ENCODE measurements around the gene MPZL1. TPM values are rescaled to one million over a fixed set of nuclear protein-coding genes. Genes with fewer than 3 reads are reported as not detected.

MPZL1 gene
- total RNA-seq, 2 donors from 2014 or later: 112 to 144 TPM

GRCh38 chr1:167746013-167746672 is 24.4 kb downstream of the MPZL1 start:
- intact Hi-C loops (cut with DNase I): no loop called here
- Histone ChIP-seq H3K27me3 (no peaks in the 10 kb centered on the region), H3K27ac (no peak overlapping the region), H3K9me3 (no peaks in the 10 kb centered on the region), H3K36me3 (no peaks in the 10 kb centered on the region), H3K4me3 (no peak overlapping the region), H3K4me1 (no peaks in the 10 kb centered on the region), H3K9ac (ENCODE audit: low read depth in 2 of 2, low read length in 2 of 2) (no peak overlapping the region)
- no peak for TF ChIP-seq CTCF (IDR thresholded peaks at IDR 0.05)
- DNase-seq: no peak

- Histone ChIP-seq H3K9ac (ENCODE audit: low read depth in 2 of 2, low read length in 2 of 2) (no peak overlapping the region), H3K36me3 (no peaks in the 10 kb centered on the region), H3K9me3 (no peaks in the 10 kb centered on the region), H3K27me3 (no peaks in the 10 kb centered on the region), H3K27ac (no peak overlapping the region), H3K4me1 (no peaks in the 10 kb centered on the region), H3K4me3 (no peak overlapping the region)
- intact Hi-C loops (cut with DNase I): no loop called here
- no peak for DNase-seq
- no peak for TF ChIP-seq CTCF (IDR thresholded peaks at IDR 0.05)
Observed at GRCh38 chr1:167746988-167747655, 25.3 kb downstream of the MPZL1 start.

GRCh38 chr1:167747988-167748387 is 26.2 kb downstream of the MPZL1 start:
- intact Hi-C loops (cut with DNase I): no loop called here
- no peaks in the 10 kb centered on the region for H3K9me3 ChIP-seq
- DNase-seq: no peak
- no peak for TF ChIP-seq CTCF (IDR thresholded peaks at IDR 0.05)
- H3K9ac ChIP-seq (ENCODE audit: low read depth in 2 of 2, low read length in 2 of 2): no peak overlapping the region
- no peaks in the 10 kb centered on the region for H3K27me3 ChIP-seq
- H3K27ac ChIP-seq: no peak overlapping the region
- no peak overlapping the region for H3K4me3 ChIP-seq
- H3K36me3 ChIP-seq: no peaks in the 10 kb centered on the region
- H3K4me1 ChIP-seq: no peaks in the 10 kb centered on the region

GRCh38 chr1:167748906-167749305 is 27.1 kb downstream of the MPZL1 start:
- H3K27me3 ChIP-seq: no peaks in the 10 kb centered on the region
- H3K36me3 ChIP-seq: no peaks in the 10 kb centered on the region
- no peak overlapping the region for H3K27ac ChIP-seq
- no peak for TF ChIP-seq CTCF (IDR thresholded peaks at IDR 0.05)
- H3K9ac ChIP-seq (ENCODE audit: low read depth in 2 of 2, low read length in 2 of 2): no peak overlapping the region
- intact Hi-C loops (cut with DNase I): no loop called here
- DNase-seq: no peak
- no peaks in the 10 kb centered on the region for H3K4me1 ChIP-seq
- no peak overlapping the region for H3K4me3 ChIP-seq
- H3K9me3 ChIP-seq: no peaks in the 10 kb centered on the region

- TF ChIP-seq CTCF (IDR thresholded peaks at IDR 0.05): no peak
- no peak overlapping the region for H3K4me3 ChIP-seq
- H3K9me3 ChIP-seq: no peaks in the 10 kb centered on the region
- H3K4me1 ChIP-seq: no peaks in the 10 kb centered on the region
- H3K27me3 ChIP-seq: no peaks in the 10 kb centered on the region
- no peak overlapping the region for H3K27ac ChIP-seq
- no peaks in the 10 kb centered on the region for H3K36me3 ChIP-seq
- intact Hi-C loops (cut with DNase I): no loop called here
- no peak for DNase-seq
- no peak overlapping the region for H3K9ac ChIP-seq (ENCODE audit: low read depth in 2 of 2, low read length in 2 of 2)
Observed at GRCh38 chr1:167749741-167750140, 28.0 kb downstream of the MPZL1 start.
